HuH-7.5 (cell line): Measurements from ENCODE around the gene PPT1.

Source experiments
- DNase-seq: peaks from one replicate; pipeline ENCODE4 v3.0.0; 2011; ENCODE audit warnings: low spot score

Gene PPT1

GRCh38 chr1:40030528-40031135 is 66.4 kb downstream of the PPT1 start:
- DNase-seq: no peak

- no peak for DNase-seq
Measured at GRCh38 chr1:40029608-40030007, 67.4 kb downstream of the PPT1 start.

GRCh38 chr1:40027647-40028046 is 69.4 kb downstream of the PPT1 start:
- no peak for DNase-seq

GRCh38 chr1:40024671-40025070 is 72.4 kb downstream of the PPT1 start:
- DNase-seq: no peak

- no peak for DNase-seq
Measured at GRCh38 chr1:40023379-40023944, 73.6 kb downstream of the PPT1 start.
